GM12874 (cell line): ENCODE measurements around the gene TMEM233.

Source experiments
- TF ChIP-seq, protein P1 (sequence below): IDR thresholded peaks from 2 replicates; pipeline ENCODE4 v1.5.1; 2011; ENCODE audit warnings: low read depth, mild to moderate bottlenecking, control low read depth, low read length, moderate library complexity; ENCODE audit not compliant: insufficient read depth

TMEM233 gene

DNA sequence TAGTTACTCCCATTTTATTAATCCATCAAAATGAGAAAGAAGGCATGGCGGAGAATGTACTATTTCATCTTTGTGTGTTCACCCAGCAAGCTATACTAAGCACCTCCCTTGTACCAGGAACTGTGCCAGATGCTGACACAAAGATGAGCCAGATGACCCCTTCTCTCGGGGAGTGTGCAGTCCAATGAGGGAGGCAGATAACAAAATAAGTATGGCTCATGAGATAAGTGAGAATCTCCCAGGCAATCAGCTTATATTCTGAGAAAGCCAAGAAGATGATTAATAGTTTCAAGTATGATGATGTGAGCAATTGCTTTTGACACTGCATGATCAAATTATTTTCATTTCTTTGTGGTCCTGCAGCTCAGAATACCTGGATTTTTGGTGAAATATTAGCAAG lies 1.3 kb upstream of the TMEM233 start:
- TF ChIP-seq, protein P1, sequence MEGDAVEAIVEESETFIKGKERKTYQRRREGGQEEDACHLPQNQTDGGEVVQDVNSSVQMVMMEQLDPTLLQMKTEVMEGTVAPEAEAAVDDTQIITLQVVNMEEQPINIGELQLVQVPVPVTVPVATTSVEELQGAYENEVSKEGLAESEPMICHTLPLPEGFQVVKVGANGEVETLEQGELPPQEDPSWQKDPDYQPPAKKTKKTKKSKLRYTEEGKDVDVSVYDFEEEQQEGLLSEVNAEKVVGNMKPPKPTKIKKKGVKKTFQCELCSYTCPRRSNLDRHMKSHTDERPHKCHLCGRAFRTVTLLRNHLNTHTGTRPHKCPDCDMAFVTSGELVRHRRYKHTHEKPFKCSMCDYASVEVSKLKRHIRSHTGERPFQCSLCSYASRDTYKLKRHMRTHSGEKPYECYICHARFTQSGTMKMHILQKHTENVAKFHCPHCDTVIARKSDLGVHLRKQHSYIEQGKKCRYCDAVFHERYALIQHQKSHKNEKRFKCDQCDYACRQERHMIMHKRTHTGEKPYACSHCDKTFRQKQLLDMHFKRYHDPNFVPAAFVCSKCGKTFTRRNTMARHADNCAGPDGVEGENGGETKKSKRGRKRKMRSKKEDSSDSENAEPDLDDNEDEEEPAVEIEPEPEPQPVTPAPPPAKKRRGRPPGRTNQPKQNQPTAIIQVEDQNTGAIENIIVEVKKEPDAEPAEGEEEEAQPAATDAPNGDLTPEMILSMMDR, result no peak

DNA sequence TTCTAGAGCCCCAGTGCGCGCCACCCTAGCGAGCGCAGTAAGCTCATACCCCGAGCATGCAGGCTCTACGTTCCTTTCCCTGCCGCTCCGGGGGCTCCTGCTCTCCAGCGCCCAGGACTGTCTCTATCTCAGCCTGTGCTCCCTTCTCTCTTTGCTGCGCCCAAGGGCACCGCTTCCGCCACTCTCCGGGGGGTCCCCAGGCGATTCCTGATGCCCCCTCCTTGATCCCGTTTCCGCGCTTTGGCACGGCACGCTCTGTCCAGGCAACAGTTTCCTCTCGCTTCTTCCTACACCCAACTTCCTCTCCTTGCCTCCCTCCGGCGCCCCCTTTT lies 791 bp downstream of the TMEM233 start:
- TF ChIP-seq, protein P1, result no peak

DNA sequence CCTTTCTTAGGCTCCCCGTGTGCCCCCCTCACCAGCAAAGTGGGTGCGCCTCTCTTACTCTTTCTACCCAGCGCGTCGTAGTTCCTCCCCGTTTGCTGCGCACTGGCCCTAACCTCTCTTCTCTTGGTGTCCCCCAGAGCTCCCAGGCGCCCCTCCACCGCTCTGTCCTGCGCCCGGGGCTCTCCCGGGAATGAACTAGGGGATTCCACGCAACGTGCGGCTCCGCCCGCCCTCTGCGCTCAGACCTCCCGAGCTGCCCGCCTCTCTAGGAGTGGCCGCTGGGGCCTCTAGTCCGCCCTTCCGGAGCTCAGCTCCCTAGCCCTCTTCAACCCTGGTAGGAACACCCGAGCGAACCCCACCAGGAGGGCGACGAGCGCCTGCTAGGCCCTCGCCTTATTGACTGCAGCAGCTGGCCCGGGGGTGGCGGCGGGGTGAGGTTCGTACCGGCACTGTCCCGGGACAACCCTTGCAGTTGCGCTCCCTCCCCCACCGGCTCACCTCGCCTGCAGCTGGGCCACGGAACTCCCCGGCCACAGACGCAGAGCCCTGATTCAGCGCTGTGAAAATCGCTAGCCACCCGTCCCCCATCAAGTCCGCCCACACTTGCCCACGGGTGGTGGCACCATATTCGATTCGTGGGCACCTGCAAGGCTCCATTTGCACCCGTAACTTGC lies 1.3 kb downstream of the TMEM233 start:
- TF ChIP-seq, protein P1, result no peak

DNA sequence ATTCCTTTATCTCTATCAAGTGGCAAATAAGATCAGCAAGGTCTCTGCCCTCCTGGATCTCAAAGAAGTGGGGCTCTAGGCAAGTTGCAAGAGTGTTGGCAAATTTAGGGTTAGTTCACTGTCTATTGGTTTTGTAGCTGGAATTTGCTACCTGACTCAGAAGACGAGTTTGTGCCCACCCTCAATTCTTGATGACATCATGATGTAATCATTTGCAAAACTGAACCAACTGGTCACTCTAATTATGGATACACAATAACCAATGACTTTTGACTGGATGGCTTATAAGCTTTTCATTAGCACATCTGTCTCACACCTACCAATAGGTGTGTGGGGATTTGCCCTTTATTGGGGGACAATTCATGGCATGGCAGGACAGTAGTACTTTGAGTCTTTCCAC lies 4.6 kb downstream of the TMEM233 start:
- TF ChIP-seq, protein P1, result no peak

DNA sequence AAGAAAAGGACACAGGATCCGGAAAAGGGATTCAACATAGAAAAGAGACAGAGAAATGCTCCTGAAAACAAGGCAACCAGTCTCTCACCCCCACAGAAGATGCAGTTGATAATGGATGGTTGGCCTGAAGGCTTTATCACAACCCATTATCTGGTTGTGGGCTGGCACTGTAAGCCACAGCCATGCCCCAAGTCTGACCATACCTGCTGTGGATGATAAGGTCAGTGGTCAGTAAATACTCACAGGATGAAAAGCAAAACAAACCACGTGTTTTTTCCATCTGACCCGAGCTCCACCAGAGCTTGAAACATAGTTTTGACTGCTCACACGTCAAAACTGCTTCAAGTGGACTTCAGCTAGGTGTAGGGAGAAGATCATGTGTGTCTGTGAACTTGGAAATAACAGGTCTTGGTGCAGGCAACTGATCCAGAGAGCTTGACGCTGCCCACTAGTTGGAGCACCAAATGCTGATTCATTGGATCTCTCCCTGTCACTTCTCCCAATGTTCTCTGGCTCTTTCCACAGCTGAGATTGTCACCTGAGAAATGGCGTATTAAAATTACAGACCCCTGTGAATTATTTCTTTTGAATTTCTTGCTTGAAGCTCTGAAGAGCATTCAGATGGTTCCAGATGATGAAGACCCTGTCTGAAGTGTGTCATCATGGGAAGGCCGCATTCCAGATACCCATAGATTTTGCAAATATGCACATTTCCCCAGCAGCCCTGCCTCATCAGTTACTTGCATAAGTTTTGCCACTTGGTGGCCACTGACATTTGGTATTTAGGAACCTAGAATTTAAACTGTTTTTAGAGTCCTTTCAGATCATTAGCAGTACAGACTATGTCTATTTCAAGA lies 8.5 kb downstream of the TMEM233 start:
- TF ChIP-seq, protein P1, result no peak

DNA sequence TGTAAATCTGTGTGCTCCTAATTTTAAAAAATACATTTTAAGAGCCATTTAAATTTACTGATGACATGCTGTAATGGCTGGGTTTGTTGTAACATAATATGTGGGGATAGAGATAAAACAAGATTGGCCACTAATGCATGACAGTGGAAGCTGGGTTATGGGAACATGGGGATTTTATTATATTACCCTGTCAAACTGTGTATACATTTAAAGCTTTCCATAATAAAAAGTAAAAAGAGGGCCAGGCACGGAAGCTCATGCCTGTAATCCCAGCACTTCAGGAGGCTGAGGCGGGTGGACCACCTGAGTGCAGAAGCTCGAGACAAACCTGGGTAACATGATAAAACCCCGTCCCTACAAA lies 9.1 kb downstream of the TMEM233 start:
- TF ChIP-seq, protein P1, result no peak

DNA sequence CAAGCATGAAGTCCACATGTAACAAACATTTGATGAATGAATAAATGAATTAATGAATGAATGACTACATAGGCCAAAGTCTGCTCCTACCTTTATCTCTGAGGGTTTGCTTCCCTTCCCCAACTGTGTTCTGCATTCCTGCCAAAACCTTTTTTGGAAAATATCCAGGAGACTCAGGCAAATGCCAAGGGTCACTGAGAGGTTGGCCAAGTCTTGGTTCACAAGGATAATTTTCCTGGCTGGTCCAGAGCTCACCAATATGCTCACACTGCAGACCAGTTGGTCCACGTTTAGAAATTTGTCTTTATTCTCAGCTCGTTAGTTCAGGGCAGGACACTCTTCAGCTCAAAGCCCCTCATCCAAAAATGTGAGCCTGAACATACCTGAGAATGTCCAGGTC lies 10.2 kb downstream of the TMEM233 start:
- TF ChIP-seq, protein P1, result no peak
